NCI-H1436 (cell line): Measurements from ENCODE around the gene SNTB2.
A peak's percentile ranks its signal among the peaks of the same experiment; 100 is the strongest.
"Not testable (repeated sequence)": the region's sequence is repeated elsewhere in the genome, so short reads cannot be mapped to it uniquely, and the experiment has no call there.

Source experiments
- DNase-seq: peaks from one replicate; lab custom pipeline; 2025; lab: John Stamatoyannopoulos, UW

SNTB2 gene

DNA sequence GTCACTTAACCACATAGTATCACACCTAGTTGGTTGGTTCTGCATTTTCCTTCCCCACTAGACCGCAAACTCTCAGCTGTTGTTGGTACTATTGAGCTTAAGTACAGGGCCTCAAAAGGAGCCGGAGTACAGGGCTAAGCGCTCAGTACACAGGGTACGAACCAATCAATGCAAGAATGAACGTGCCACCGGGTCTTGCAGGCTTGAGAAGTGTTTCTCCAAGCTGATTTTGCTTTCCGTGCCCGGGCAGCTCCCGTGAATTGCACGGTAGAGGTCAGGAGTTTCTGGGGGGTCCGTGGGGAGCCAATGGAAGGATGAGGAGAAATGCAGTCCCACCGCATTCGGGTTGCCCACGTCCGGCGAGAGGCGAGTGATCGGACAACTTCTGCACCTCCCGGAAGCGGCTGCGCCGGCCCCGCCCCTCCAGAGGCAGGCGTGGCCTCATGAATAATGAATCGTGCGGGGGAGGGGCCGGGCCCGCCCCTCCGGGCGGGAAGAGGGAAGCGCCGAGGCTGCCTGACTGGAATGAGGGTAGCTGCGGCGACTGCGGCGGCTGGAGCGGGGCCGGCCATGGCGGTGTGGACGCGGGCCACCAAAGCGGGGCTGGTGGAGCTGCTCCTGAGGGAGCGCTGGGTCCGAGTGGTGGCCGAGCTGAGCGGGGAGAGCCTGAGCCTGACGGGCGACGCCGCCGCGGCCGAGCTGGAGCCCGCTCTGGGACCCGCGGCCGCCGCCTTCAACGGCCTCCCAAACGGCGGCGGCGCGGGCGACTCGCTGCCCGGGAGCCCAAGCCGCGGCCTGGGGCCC, at the start of gene SNTB2:
Gene SNTB2, plus strand, starts transcription at position 523 of the 804 bp plus-strand sequence. Its CDS starts 3 bp downstream, at position 526.
- peak; percentile 84 for DNase-seq

DNA sequence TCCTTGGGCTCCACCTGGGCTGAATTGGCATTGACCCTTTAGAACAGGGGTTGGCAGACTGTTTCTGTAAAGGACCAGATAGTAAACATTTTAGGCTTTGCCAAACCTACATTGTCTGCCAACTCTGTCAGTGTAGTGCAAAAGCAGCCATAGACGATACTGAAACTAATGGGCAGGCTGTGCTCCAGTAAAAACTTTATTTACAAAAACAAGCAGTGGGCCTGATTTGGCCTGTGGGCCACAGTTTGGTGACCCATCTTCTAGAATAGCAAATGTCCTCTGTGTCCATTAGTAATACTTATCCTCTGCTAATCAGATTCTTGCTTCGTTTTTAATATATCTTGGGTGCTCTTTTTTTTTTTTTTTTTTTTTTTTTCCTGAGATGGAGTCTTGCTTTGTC, 48.4 kb upstream of the SNTB2 start:
- no peak for DNase-seq

DNA sequence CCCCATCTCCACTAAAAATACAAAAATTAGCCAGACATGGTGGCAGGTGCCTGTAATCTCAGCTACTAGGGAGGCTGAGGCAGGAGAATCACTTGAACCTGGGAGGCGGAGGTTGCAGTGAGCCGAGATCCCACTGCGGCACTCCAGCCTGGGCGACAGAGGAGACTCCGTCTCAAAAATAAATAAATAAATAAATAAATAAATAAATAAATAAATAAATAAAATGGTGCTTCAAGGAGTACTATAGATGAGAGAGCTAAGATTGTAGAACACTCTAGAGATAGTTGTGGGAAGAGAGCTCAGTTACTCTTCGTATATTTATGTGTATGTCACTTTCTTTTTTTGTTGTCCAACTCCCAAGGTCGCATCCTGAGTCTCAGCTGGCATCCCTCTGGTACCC, 47.5 kb upstream of the SNTB2 start:
- not testable (repeated sequence) for DNase-seq

DNA sequence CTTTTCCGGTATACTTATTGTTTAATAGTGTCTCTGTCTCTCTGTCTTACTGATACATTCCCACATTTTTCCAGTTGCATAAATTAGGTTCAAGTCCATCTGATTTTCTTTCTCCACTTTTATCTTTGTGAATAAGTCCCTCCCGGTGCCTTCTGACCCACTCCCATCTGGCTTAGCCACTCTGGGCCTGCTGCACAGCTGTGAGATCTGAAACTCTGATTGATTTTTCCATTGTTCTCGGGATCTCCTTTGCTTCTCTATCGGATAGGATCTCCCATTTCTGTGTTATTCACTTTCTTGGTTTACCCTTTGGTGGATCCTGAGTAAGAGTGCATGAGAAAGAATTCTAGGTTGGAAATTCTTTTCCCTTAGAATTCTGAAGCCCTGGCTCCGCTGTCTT, 46.0 kb upstream of the SNTB2 start:
- DNase-seq, result no peak

DNA sequence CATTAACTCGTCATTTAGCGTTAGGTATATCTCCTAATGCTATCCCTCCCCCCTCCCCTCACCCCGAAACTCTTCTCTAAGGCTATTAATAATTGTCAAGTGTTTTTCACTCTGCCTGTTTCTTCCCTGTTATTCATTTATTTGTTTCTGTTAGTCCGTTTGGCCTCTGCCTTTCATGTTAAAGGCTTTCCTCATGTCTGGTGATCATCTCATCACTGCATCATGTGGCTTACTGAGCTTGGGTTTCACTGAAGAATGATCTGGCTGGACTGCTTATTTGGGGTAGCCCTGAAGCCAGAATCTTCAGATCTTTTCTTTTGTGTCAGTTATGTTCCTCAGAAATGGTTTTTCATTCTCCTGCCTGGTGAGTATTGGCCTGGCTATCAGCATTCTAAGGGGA, 45.0 kb upstream of the SNTB2 start:
- DNase-seq, result no peak

DNA sequence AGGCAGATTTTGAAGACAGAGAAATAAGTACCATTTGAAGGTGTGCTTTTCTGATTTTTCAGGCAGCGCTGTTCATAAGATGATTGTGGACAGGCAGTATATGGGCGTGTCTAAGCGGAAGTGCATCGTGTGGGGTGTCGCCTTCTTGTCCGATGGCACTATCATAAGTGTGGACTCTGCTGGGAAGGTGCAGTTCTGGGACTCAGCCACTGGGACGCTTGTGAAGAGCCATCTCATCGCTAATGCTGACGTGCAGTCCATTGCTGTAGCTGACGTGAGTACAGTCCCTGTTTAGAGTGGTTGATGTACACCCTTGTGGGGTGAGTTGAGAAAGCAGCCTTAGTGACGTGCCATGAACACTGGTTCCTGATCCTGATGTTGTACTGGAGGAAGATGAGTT, 43.8 kb upstream of the SNTB2 start:
- DNase-seq, result no peak

DNA sequence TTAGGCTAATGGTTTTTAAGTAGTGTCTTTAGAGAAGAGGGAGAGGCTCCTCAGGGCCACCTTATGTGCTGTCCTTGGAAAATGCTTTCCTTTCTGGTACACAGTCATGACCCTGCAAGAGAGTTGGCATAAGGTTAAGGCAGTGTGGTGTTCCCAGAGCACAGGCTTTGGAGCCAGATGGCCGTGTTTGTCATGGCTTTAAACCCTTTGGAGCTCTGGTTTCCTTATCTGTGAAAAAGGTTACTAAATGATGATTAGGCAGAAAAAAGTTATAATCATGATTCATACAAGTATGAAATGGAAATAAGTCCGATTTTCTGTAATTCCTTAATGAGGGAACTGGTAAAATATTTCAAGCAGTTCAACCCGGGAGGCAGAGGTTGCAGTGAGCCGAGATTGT, 41.3 kb upstream of the SNTB2 start:
- DNase-seq, result no peak

DNA sequence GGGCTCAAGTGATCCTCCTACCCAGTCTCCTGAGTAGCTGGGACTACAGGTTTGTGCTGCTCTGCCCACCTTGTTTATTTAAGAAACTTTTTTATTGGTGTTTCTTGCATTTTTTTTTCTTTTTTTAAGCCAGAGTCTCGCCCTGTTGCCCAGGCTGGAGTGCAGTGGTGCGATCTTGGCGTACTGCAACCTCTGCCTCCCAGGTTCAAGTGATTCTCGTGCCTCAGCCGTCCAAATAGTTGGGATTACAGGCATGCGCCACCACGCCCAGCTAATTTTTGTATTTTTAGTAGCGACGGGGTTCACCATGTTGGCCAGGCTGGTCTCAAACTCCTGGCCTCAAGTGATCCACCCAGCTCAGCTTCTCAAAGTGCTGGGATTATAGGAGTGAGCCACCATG, 37.3 kb upstream of the SNTB2 start:
- not testable (repeated sequence) for DNase-seq

DNA sequence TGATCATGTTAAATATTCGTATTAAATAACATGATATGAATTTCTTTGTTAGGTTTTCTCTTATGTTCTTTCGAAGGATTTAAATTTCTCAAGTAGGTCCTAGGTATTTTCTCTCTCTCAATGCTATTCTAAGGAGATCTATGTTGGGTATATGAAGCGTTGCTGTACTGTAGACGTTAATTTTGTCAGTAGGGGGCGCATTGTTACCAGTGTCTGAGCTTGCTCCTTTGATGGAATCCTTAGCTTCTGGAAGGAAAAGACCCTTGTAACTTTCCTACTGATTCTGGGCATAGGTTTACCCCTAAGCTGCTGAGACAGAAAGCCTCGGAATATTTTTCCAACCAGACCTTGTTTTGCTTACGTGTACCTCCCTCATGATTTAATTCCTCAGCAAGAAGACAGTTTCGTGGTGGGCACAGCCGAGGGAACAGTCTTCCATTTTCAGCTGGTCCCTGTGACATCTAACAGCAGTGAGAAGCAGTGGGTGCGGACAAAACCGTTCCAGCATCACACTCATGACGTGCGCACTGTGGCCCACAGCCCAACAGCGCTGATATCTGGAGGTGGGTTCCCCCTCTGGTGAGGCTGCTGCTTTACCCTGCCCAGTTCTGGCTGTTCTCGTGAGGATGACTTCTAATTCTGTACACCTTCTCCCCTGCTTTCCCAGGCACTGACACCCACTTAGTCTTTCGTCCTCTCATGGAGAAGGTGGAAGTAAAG, 36.7 kb upstream of the SNTB2 start:
- DNase-seq, result peak; percentile 54

DNA sequence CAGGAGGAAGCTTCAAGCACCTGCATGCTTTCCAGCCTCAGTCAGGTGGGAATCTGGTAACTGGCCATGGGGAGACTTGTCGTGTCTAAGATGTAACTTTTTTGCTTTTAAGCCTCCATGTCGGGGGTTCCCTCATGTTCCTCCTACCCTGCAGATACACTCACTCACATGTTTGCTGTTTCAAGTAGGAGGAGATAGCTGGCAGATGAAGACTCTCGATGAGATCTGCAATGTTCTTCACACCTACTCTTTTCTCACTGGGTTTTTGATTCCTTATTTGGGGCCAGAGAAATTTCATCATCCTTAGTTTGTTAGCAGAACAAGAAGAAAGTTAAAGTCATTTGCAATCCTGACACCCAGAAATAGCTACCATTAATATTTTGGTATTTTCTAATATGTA, 29.8 kb upstream of the SNTB2 start:
- no peak for DNase-seq

DNA sequence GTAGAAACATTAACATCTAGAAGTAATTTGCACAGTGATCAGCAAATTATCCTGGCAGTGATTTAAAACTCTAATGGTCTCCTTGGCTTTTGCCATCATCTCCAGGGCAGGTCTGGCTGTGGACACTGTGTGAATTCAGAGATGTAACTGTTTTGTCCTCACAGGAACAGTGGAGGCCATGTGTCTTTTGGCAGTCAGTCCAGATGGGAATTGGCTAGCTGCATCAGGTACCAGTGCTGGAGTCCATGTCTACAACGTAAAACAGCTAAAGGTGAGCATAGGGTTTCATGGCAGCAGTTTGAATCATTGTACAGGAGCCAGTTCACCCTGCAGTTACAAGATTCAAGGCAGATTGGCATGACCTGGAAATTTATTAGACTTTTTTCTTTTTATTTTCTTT, 26.8 kb upstream of the SNTB2 start:
- no peak for DNase-seq

DNA sequence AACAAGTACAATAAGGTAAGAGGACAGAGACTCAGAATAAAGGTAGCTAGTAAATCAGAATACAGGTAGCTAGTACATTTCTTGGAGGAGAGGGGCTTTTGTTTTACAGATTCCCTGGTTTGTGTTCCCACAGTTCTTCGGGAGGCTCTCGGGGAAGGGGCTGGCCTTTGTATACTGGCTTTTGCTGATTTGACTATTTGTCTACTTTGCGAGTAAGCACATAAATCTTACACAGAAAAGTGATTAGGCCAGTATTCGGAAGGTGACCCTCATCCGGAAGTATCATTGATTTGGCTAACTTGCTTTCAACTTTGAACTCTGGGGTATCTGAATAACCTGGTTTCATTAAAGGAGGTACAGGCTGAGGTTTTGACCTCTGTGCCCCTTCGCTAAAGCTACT, 21.4 kb upstream of the SNTB2 start:
- no peak for DNase-seq

DNA sequence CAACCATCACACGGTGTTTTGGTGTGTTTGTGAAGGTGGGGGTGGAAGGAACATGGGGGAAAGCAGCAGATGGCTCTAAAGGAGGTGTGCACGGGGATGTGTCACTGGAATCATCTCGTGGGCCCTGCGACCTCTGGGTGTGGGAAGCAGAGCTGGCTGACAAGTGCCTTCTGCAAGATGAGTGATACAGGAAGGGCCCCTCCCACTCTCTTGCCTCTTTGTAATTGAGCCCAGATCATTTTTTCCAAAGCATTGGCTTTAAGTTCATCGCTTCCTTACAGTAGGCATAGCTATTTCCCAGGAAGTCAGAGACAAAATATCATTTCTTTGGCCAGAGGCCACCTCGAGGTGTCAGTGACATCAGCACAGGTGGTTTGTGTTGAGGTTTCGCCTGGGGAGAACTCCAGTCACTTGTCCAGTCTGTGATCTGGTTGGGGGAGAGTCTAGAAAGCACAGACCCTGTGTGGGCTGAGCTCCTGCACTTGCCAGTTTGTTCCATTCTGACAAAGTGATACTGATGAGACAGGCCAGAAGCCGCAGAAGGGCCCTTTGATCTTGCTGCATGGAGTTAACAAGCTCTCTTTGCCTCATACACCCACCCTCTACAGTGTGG, 20.6 kb upstream of the SNTB2 start:
- DNase-seq, result no peak

DNA sequence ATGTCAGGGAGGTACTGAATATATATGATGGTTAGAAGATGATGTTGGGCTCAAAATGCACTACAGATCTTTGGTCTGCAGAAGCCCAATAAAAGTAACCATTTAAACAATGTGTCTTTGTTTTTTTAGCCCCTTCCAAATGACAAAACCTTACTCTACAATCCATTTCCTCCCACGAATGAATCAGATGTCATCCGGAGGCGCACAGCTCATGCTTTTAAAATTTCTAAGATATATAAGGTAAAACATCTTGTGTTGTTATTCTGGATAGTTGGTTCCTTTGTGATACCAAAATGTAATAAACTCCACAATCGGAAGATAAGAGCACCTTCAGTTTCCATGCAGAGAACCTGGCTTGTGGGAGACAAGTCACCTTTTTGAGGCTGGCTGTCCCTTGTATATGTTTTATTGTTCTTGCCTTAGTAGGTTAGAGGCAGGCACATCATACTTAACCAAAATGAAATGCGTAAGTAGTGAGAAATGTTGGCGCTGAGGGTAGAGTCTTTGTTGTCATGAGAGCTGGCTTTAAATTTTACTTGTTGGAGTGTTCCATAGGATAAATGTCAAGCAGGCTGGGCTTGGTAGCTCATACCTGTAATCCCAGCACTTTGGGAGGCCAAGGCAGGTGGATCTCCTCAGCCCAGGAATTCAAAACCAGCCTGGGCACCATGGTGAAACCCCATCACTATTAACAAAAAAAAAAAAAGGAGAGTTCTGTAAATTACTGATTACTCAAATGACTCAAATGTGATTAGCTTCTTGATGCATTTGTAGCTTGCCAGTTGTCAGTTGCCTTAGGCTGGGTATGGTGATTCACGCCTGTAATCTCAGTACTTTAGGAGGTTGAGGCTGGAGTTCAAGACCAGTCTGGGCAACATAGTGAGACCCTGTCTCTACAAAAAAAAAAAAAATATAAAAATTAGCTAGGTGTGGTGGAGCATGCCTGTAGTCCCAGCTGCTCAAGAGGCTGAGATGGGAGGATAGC, 19.7 kb upstream of the SNTB2 start:
- no peak for DNase-seq

DNA sequence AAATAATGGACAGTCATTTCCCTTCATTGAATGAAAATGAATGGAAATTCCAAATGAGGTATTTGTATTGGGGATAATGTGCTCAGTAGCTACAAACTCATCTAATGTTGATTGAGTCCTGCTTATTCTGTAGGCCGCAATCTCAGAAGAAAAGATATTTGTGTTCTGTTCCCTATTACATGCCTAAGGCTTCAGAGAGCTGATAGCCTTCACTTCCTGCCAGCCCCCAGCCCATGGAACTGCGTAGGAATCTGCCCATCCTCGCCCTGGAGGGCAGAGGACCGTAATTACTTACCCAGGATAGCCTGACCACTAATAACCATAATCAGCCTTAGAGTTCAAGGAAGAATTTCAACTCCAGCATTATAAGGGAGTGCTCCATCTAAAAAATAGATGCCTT, 17.9 kb upstream of the SNTB2 start:
- DNase-seq, result no peak

DNA sequence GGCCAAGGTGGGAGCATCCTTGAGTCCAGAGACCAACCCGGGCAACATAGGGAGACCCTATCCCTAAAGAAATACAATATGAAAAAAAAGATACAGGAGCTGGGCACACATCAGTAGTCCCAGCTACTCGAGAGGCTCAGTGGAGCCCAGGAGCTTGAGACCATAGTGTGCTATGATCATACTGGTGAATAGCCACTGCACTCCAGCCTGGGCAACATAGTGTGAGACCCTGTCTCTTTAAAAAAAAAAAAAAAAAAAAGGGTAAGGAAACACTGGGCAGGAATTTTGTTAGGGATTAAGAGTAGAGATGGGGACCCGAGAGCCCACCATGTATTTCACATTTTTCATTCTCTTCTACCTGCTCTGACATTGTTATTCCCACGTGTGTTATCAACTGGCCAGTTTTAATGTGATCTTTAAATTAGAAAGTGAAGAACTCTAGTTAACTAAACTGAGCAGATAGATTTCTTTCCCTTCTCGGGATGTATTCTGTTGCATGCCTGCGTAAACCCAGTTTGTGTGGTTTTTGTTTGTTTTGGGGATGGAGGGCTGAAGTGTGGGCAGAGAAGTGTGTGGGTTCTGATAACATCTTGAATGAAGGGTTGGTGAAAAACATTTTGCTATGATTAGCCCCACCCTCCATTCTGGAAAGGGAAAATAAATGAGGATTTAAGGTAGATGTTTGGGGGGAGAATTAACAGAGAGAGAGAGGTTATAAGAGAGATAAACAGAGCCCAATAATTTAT, 17.2 kb upstream of the SNTB2 start:
- no peak for DNase-seq

DNA sequence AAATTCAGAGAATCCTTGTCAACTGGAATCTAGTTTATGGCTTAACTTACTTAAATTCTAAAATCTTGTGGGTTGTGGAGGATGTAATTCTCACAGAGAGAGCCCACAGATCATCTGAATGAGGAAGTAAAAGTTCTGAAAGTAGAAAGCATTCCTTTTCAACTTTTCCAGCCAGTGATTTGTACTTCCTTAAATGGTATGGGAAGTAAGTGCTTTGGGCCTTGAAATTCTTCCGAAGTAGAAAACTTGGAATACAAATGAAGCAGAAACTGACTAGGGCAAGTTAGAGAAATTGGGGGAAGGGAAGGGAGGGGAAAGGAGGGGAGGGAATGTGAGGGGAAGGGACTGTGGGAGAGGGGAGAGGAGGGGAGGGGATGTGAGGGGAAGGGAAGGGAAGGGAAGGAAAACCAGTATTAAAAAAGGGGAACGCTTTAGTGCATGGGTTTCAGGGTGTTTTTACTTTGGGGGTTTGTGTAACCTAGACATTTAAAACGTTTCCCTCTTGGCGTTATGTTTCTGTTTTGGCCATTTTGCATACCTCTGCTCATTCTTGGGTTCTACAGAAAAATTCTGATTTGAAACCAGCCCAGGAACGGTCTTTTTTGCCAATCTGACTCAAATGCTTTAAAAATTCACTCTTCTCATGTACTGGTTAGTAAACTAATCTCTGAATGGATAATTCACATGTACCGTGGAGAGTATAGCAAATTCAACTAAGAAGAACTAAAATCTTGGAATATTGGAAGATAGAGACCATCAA, 15.5 kb upstream of the SNTB2 start:
- no peak for DNase-seq

DNA sequence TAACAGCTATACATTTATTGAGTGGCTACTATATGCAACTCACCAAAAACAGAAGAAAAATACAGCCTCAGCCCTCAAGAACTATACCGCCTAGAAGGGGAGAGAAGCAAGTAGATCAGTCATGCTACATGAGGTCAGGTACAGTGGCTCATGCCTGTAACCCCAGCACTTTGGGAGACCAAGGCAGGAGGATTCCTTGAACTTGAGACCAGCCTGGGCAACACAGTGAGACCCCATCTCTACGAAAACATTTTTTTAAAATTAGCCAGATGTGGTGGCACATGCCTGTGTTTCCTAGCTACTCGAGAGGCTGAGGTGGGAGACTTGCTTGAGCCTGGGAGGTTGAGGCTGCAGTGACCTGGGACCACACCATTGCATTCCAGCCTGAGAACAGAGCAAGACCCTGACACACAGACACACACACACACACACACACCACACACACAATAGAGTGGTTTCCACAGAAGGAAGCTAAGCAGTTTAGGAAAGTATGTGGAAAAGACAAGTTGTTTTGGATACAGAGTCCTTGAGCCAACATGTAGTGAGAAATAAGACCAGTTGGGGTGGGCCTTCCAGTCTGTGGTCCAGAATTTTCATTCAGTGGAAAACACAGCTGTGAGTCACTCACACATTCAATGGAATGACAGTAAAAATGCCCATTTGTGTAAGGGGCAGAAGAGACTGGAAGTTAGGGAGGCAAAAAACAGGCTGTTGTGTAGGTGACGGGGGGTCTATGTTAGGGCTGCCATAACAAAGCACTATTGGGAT, 10.7 kb upstream of the SNTB2 start:
- DNase-seq, result no peak

DNA sequence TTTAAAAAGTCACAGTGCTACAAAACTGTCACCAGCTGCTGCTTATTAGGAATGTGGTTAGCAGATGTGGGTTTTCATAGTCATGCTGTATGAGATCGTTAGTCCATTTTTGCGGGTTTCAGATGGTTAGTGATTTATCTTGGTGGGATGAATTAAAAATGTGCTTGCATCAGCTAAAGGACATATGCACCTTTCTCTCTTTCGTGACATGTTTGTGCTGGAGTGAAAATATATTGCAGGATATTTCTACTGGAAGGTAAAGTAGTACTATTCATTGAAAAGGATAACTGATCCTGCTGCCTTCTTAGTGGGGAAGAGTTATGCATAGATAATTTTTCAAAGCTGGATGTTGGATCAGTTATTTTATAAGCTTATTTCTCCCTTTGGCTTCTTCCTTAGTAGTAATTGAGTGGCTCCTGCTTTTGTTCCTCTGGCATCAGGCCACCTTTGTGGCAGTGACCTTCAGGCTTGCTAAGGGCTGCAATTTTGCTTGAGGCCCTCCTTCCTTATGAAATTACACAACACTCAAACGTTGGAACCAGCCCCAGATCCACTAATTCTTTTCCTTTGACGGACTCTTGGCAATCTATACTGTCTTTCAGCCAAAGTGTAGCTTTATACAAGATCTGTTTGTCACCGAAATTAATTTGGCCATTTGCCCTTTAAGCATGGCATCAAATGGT, 7.5 kb upstream of the SNTB2 start:
- no peak for DNase-seq
